GM10248 (cell line): ENCODE data around the gene NDUFS6.

Source experiments
- CTCF ChIA-PET: fragments of 300-600 bp; sonication (Branson Sonifier 250); formaldehyde crosslinking; extraction: SDS; loops from one replicate; lab custom pipeline; 2021; ENCODE audit warnings: antibody characterized with exemption; lab: Yijun Ruan, JAX
- POLR2A ChIA-PET: fragments of 350-650 bp; sonication (Branson Sonifier 250); formaldehyde crosslinking; extraction: SDS; loops from one replicate; lab custom pipeline; 2020; ENCODE audit warnings: antibody characterized with exemption; lab: Yijun Ruan, JAX
- DNase-seq: peaks from one replicate; pipeline ENCODE4 v3.0.0; 2012; ENCODE audit errors: extremely low spot score
- TF ChIP-seq, protein P1 (sequence below): IDR thresholded peaks from 2 replicates; pipeline ENCODE4 v1.5.1; 2012; ENCODE audit warnings: mild to moderate bottlenecking, low read depth; ENCODE audit errors: extremely low read depth, missing control alignments, control extremely low read depth

The NDUFS6 gene

DNA sequence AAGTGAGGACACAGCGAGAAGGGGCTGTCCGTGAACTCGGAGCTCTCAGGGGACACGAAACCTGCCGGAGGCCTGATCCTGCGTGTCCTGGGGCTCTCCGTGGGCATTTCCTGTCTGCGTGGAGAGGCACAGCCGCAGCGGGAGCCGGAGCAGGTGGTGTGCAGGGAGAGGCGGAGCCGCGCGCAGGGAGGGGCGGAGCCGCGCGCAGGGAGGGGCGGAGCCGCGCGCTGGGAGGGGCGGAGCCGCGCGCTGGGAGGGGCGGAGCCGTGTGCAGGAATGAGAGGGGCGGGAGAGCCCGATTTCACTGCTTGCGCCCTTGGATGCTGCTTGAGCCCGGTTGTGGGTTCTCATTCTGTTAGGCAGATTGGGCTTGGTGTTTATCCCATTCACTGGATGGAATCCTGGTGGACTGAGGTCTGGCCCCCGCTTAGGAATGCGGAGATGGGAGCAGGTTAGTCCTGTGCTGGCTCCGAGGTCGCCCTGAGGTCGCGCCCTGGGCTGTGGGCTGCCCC lies 26.7 kb downstream of the NDUFS6 start:
- DNase-seq, result no peak
- POLR2A ChIA-PET, result no interaction called here
- TF ChIP-seq, protein P1, sequence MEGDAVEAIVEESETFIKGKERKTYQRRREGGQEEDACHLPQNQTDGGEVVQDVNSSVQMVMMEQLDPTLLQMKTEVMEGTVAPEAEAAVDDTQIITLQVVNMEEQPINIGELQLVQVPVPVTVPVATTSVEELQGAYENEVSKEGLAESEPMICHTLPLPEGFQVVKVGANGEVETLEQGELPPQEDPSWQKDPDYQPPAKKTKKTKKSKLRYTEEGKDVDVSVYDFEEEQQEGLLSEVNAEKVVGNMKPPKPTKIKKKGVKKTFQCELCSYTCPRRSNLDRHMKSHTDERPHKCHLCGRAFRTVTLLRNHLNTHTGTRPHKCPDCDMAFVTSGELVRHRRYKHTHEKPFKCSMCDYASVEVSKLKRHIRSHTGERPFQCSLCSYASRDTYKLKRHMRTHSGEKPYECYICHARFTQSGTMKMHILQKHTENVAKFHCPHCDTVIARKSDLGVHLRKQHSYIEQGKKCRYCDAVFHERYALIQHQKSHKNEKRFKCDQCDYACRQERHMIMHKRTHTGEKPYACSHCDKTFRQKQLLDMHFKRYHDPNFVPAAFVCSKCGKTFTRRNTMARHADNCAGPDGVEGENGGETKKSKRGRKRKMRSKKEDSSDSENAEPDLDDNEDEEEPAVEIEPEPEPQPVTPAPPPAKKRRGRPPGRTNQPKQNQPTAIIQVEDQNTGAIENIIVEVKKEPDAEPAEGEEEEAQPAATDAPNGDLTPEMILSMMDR, result no peak
- CTCF ChIA-PET, result no interaction called here

DNA sequence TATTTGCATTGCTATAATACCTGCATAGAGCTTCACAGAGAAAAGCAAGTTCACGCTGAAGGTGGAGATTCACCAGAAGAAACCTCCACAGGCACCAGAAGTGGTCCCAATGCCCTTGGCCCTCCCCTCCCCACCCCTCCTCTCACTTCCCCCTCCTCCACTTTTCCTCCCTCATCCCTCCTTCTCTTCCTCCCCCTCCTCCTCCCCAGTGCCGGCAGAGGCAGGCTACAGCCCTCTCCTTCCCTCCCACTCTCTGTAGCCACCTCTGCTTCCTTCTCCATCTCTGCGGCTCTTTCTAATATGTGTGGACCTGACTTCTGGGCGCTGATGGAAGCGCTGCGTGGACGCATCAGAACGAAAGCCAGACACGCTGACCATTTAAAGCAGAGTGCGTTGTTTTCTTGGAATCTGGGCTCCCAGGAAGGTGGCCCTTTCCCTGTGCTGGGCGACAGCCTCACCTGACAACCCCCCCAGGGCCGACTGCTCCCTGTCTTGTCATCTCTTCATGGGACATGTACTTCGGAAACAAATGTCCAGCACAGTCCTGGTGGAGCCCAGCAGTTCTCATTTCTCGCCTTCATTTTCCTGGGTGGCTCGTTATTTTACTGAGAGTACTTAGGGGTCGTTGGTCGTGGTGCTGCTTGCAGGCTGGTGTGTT lies 29.5 kb downstream of the NDUFS6 start:
- TF ChIP-seq, protein P1, result no peak
- ChIA-PET POLR2A (no interaction called here), CTCF (no interaction called here)
- DNase-seq, result no peak

DNA sequence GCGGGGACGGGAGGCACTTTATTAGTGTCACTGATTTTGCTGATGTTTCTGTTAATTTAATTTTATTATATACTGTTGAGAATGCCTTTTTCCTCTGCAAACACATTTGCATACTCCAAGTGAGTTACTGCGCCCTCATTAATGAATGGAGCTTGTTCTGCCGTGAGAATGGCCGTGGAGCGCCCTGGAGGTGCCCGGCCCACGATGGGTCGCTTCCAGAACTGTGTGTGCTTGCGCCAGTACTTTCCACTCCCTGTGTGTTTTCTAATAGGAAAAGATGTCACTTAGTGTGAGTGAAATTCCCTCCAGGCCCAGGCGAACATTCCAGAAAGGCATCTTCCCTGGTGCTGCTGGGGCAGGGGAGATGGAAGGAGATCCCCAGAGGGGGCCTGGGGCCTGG lies 30.1 kb downstream of the NDUFS6 start:
- TF ChIP-seq, protein P1, result no peak
- CTCF ChIA-PET, result no interaction called here
- POLR2A ChIA-PET, result no interaction called here
- no peak for DNase-seq

- ChIA-PET CTCF (no interaction called here), POLR2A (no interaction called here)
Measured at GRCh38 chr5:1831677-1832313, 30.6 kb downstream of the NDUFS6 start.

DNA sequence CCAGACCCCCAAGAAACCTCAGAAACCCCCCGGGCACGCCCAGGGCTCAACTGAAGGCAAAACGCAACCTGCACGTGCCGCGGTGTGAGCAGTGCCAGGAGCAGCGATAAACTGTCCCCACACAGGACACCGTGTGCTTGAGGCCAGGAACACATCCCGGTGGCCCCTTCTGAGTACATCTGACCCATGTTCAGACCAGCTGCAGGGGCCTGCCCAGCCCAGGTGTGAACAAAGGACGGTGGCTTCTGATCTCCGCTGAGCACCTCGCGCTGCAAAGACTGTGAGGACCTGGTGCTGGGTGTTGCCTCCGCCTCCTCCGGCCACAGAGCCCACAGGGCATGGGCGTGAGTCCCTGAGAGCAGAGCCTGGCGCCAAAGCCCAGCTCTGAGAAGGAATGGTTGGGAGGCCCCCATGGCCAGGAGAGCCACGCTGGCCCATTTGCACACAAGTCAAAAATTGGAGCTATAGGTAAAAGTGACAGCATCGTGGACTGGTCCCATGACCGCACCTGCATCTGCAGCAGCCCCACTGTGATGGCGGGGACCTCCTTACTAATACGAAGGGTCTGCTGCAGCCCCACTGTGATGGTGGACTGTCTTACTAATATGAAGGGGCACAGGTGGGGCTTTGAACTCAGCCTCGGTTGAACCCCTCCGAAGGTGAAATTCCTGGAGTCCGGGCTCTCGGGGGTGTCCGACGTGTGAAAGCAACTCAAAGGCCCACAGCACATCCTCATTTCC lies 31.5 kb downstream of the NDUFS6 start:
- POLR2A ChIA-PET, result no interaction called here
- no peak for DNase-seq
- TF ChIP-seq, protein P1, result no peak
- CTCF ChIA-PET, result no interaction called here

More at GRCh38 chr5:1831677-1832313, 30.6 kb downstream of the NDUFS6 start:
- TF ChIP-seq, protein P1, result no peak
- DNase-seq, result no peak

DNA sequence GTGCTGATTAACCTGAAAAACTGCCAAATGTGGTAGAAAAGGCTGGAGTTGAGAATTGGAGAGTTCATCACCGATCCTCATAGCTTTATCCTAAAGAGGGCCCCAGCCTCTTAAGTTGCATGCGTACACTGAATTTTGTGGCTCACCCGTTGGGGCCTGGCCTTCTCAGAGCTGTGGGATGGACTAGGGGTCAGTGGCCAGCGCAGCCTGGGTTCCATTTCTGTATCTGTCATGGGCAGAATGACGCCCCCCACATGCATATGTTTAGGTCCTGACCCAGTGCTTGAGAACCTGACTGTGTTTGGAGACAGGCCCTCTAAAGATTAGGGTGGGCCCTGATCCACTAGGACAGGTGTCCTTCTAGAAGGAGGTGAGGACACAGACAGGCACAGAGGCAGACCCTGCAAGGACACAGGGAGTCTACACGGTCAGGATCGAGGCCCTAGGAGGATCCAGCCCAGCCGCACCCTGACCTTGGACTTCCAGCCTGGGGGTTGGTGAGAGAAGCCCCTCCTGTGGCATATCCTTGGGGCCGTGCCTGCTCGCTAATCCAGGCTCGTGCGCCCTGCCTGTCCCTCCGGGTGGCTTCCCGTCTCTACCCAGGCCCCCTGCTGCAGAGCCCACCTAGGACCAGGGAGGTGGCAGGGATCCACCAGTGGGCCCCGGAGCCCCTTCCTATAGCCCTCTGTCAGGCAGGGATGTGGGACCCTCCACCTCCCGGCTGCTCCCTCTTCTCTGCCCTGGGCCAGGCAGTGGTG lies 32.2 kb downstream of the NDUFS6 start:
- ChIA-PET CTCF (no interaction called here), POLR2A (no interaction called here)
- TF ChIP-seq, protein P1, result no peak
- no peak for DNase-seq
